Mucosa of rectum (tissue), 2 donors: ENCODE measurements around the gene ZNRF3.

Source experiments
- H3K27ac ChIP-seq, 2 donors: one replicate each; pipeline ENCODE4 v1.7.0; 2013; ENCODE audit warnings: inconsistent platforms in 2 of 2, low read depth in 2 of 2, low read length in 2 of 2
- H3K27me3 ChIP-seq, 2 donors: one replicate each; pipeline ENCODE4 v1.7.0; 2013; ENCODE audit warnings: low read length in 2 of 2; ENCODE audit not compliant: control insufficient read depth in 2 of 2, insufficient read depth in 2 of 2
- H3K36me3 ChIP-seq, 2 donors: one replicate each; pipeline ENCODE4 v1.7.0; 2013; ENCODE audit warnings: low read length in 2 of 2; ENCODE audit not compliant: control insufficient read depth in 2 of 2, insufficient read depth in 2 of 2
- H3K4me1 ChIP-seq, 2 donors: one replicate each; pipeline ENCODE4 v1.7.0; 2013; ENCODE audit warnings: low read length in 2 of 2, mild to moderate bottlenecking in 1 of 2; ENCODE audit not compliant: control insufficient read depth in 2 of 2, insufficient read depth in 2 of 2
- H3K4me3 ChIP-seq, 2 donors: one replicate each; pipeline ENCODE4 v1.7.0; 2013; ENCODE audit warnings: low read length in 2 of 2
- H3K9ac ChIP-seq, 2 donors: one replicate each; pipeline ENCODE4 v1.7.0; 2013; ENCODE audit warnings: low read length in 2 of 2, low read depth in 1 of 2, mild to moderate bottlenecking in 1 of 2
- H3K9me3 ChIP-seq, 2 donors: one replicate each; pipeline ENCODE4 v1.7.0; 2013; ENCODE audit warnings: low read length in 2 of 2; ENCODE audit not compliant: control insufficient read depth in 2 of 2
- donor health status: healthy.
- donor health status: Normal muscosa, but diverticular disease.

The ZNRF3 gene

GRCh38 chr22:29095459-29095858 is 212.1 kb downstream of the ZNRF3 start:
- H3K27ac ChIP-seq = no peak overlapping the region
- no peak overlapping the region for H3K9ac ChIP-seq

GRCh38 chr22:29096736-29097669 is 213.6 kb downstream of the ZNRF3 start:
- no peak overlapping the region for H3K9ac ChIP-seq
- H3K27me3 ChIP-seq = no peaks in the 10 kb centered on the region
- no peaks in the 10 kb centered on the region for H3K9me3 ChIP-seq
- H3K27ac ChIP-seq = no peak overlapping the region
- H3K4me3 ChIP-seq = no peak overlapping the region
- peaks cover 0 to 3% of the 10 kb centered on the region in 2 donors for H3K4me1 ChIP-seq
- peaks cover 5 to 8% of the 10 kb centered on the region in 2 donors for H3K36me3 ChIP-seq

More at GRCh38 chr22:29095459-29095858, 212.1 kb downstream of the ZNRF3 start:
- H3K36me3 ChIP-seq = peaks cover 5 to 8% of the 10 kb centered on the region in 2 donors
- H3K4me1 ChIP-seq = peaks cover 0 to 3% of the 10 kb centered on the region in 2 donors
- H3K27me3 ChIP-seq = no peaks in the 10 kb centered on the region
- H3K4me3 ChIP-seq = no peak overlapping the region
- no peaks in the 10 kb centered on the region for H3K9me3 ChIP-seq

GRCh38 chr22:29098296-29098695 is 214.9 kb downstream of the ZNRF3 start:
- Histone ChIP-seq H3K4me3 (no peak overlapping the region), H3K27ac (no peak overlapping the region), H3K4me1 (no peaks in the 10 kb centered on the region), H3K9me3 (no peaks in the 10 kb centered on the region), H3K9ac (no peak overlapping the region), H3K27me3 (no peaks in the 10 kb centered on the region), H3K36me3 (peaks cover 5 to 8% of the 10 kb centered on the region in 2 donors)

GRCh38 chr22:29102300-29102699 is 218.9 kb downstream of the ZNRF3 start:
- Histone ChIP-seq H3K4me3 (no peak overlapping the region), H3K27me3 (no peaks in the 10 kb centered on the region), H3K9ac (no peak overlapping the region), H3K27ac (no peak overlapping the region), H3K4me1 (no peaks in the 10 kb centered on the region), H3K9me3 (no peaks in the 10 kb centered on the region), H3K36me3 (peaks cover 2 to 5% of the 10 kb centered on the region in 2 donors)

- no peak overlapping the region for H3K4me3 ChIP-seq
- H3K4me1 ChIP-seq = no peaks in the 10 kb centered on the region
- peaks cover 2 to 5% of the 10 kb centered on the region in 2 donors for H3K36me3 ChIP-seq
- no peak overlapping the region for H3K27ac ChIP-seq
- H3K9ac ChIP-seq = no peak overlapping the region
- no peaks in the 10 kb centered on the region for H3K27me3 ChIP-seq
- H3K9me3 ChIP-seq = no peaks in the 10 kb centered on the region
Measured at GRCh38 chr22:29103121-29103520, 219.7 kb downstream of the ZNRF3 start.

- H3K4me3 ChIP-seq = no peak overlapping the region
- no peak overlapping the region for H3K9ac ChIP-seq
- H3K9me3 ChIP-seq = no peaks in the 10 kb centered on the region
- H3K27ac ChIP-seq = no peak overlapping the region
- H3K4me1 ChIP-seq = peaks cover 5 to 7% of the 10 kb centered on the region in 2 donors
- no peaks in the 10 kb centered on the region for H3K36me3 ChIP-seq
- H3K27me3 ChIP-seq = no peaks in the 10 kb centered on the region
Measured at GRCh38 chr22:29105468-29105867, 222.1 kb downstream of the ZNRF3 start.

GRCh38 chr22:29106839-29107238 is 223.5 kb downstream of the ZNRF3 start:
- H3K4me1 ChIP-seq = peaks cover 5 to 7% of the 10 kb centered on the region in 2 donors
- no peaks in the 10 kb centered on the region for H3K36me3 ChIP-seq
- H3K9ac ChIP-seq = no peak overlapping the region
- no peak overlapping the region for H3K4me3 ChIP-seq
- no peaks in the 10 kb centered on the region for H3K9me3 ChIP-seq
- H3K27me3 ChIP-seq = no peaks in the 10 kb centered on the region
- H3K27ac ChIP-seq = no peak overlapping the region
